PC-9 (cell line): Measurements from ENCODE around the gene TRPV6. TPM values are rescaled to one million over a fixed set of nuclear protein-coding genes. Genes with fewer than 3 reads are reported as not detected.

Experiments used
- BruUV-seq: library from RNA; stranded (reverse); fragments of 400-500 nt; replicated peaks from 2 replicates; lab custom pipeline; 2021; lab: Mats Ljungman, UMichigan
- CTCF ChIA-PET: fragments of 300-600 bp; sonication (Branson Sonifier 250); formaldehyde crosslinking; loops from one replicate; lab custom pipeline; 2022; ENCODE audit warnings: antibody characterized with exemption; lab: Charles Lee
- POLR2A ChIA-PET: fragments of 300-600 bp; sonication (Branson Sonifier 250); formaldehyde crosslinking; loops from one replicate; lab custom pipeline; 2022; ENCODE audit warnings: antibody characterized with exemption; ENCODE audit not compliant: unreplicated experiment; lab: Charles Lee
- DNase-seq, 2 experiments: peaks; one replicate each; pipeline versions ENCODE4 v3.0.0 to v3.0.0-alpha.2; 2015 to 2022; ENCODE audit warnings: mixed read lengths in 1 of 2
- H2AFZ ChIP-seq: fragments of 200-600 bp; sonication (generic); 2 replicates; pipeline ENCODE4 v1.8.1; 2017; ENCODE audit warnings: antibody characterized with exemption
- H3F3A ChIP-seq: fragments of 200-600 bp; sonication (generic); 2 replicates; pipeline ENCODE4 v1.8.1; 2017; ENCODE audit warnings: antibody characterized with exemption, mild to moderate bottlenecking, low read depth; ENCODE audit not compliant: insufficient read depth
- H3K27ac ChIP-seq: fragments of 200-600 bp; sonication (generic); 2 replicates; pipeline ENCODE4 v1.6.1; 2016; ENCODE audit warnings: mixed run types
- H3K27me3 ChIP-seq: fragments of 200-600 bp; sonication (generic); 2 replicates; pipeline ENCODE4 v1.6.1; 2016; ENCODE audit warnings: low read depth, mixed run types; ENCODE audit not compliant: insufficient read depth
- H3K36me3 ChIP-seq: fragments of 200-600 bp; sonication (generic); 2 replicates; pipeline ENCODE4 v1.6.1; 2016; ENCODE audit warnings: low read depth, mixed run types
- H3K4me1 ChIP-seq: fragments of 200-600 bp; sonication (generic); replicated peaks from 2 replicates; pipeline ENCODE4 v1.6.1; 2016; ENCODE audit warnings: mixed run types; ENCODE audit not compliant: insufficient read depth
- H3K4me2 ChIP-seq: fragments of 200-600 bp; sonication (generic); 2 replicates; pipeline ENCODE4 v1.6.1; 2017; ENCODE audit warnings: mixed run types
- H3K4me3 ChIP-seq: fragments of 200-600 bp; sonication (generic); 2 replicates; pipeline ENCODE4 v1.6.1; 2016; ENCODE audit warnings: mixed run types
- H3K79me2 ChIP-seq: fragments of 200-600 bp; sonication (generic); 2 replicates; pipeline ENCODE4 v1.6.1; 2017; ENCODE audit warnings: low read depth, mixed run types
- H3K9me2 ChIP-seq: fragments of 200-600 bp; sonication (generic); 2 replicates; pipeline ENCODE4 v1.8.1; 2017; ENCODE audit warnings: mild to moderate bottlenecking; ENCODE audit not compliant: insufficient read depth
- H3K9me3 ChIP-seq: fragments of 200-600 bp; sonication (generic); 2 replicates; pipeline ENCODE4 v1.8.1; 2016; ENCODE audit warnings: low read depth; ENCODE audit not compliant: insufficient read depth
- H4K20me1 ChIP-seq: fragments of 200-600 bp; sonication (generic); 2 replicates; pipeline ENCODE4 v1.8.1; 2017; ENCODE audit not compliant: insufficient read depth
- EZH2 ChIP-seq: fragments of 200-600 bp; sonication (generic); IDR thresholded peaks from 2 replicates; pipeline ENCODE4 v1.8.0; 2017; ENCODE audit warnings: antibody characterized with exemption, low read depth
- intact Hi-C: fragments of 100-400 bp; cut with micrococcal nuclease; formaldehyde crosslinking; loops from one replicate; pipeline ENCODE4 v1.10.0; 2022; ENCODE audit not compliant: unreplicated experiment
- total RNA-seq: library from RNA; stranded (reverse); gene quantifications from 2 replicates; pipeline ENCODE4 v1.2.3, GENCODE V29; 2021
- TF ChIP-seq, protein P1 (sequence below): fragments of 200-600 bp; sonication (generic); conservative IDR thresholded peaks from 2 replicates; pipeline ENCODE4 v1.6.1; 2017; ENCODE audit warnings: mixed run types, antibody characterized with exemption, mild to moderate bottlenecking, moderate library complexity

The TRPV6 gene
- total RNA-seq, 1 experiment from 2014 or later = 14.7 TPM

DNA sequence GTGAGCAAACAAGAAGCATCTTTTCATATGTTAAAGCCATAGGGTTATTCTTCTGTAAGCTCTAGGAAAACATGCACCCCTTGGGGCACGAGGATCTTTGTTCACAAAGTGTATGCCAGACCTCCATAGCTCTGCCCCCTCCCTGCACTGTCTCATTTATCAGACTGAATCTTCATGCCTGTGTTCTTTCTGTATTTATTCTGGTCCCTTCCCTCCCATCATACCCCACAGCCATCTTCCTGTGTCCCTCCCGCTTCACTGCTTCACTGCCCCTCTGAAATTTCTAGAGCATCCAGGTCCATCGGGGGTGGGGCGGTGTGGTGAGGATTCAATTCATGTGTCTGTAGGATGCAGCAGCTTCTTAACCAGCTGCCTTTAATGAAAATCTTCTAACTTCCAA lies 23.2 kb downstream of the TRPV6 start:
- peaks cover 14% of the 10 kb centered on the region; the same call in 1 of the 2 replicates for H3K36me3 ChIP-seq
- intact Hi-C loops = no loop called here
- H3F3A ChIP-seq = peaks cover 10% of the 10 kb centered on the region; the same call in 1 of the 2 replicates
- H3K79me2 ChIP-seq = peaks cover 9% of the 10 kb centered on the region
- BruUV-seq = no TSS peak
- H3K4me3 ChIP-seq = no peak overlapping the region
- no peak overlapping the region for H2AFZ ChIP-seq
- no peaks in the 10 kb centered on the region for H3K9me2 ChIP-seq
- no peak overlapping the region for H3K27ac ChIP-seq
- POLR2A ChIA-PET = interaction anchor here (0.7 kb wide), 1 partner anchor 55 kb away, joined by 3 read pairs; no protein-coding TSS in a partner anchor
- CTCF ChIA-PET = interaction anchor here (1.5 kb wide), 1 partner anchor 11 kb away, joined by 3 read pairs; no protein-coding TSS in a partner anchor
- TF ChIP-seq, protein P1, sequence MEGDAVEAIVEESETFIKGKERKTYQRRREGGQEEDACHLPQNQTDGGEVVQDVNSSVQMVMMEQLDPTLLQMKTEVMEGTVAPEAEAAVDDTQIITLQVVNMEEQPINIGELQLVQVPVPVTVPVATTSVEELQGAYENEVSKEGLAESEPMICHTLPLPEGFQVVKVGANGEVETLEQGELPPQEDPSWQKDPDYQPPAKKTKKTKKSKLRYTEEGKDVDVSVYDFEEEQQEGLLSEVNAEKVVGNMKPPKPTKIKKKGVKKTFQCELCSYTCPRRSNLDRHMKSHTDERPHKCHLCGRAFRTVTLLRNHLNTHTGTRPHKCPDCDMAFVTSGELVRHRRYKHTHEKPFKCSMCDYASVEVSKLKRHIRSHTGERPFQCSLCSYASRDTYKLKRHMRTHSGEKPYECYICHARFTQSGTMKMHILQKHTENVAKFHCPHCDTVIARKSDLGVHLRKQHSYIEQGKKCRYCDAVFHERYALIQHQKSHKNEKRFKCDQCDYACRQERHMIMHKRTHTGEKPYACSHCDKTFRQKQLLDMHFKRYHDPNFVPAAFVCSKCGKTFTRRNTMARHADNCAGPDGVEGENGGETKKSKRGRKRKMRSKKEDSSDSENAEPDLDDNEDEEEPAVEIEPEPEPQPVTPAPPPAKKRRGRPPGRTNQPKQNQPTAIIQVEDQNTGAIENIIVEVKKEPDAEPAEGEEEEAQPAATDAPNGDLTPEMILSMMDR = no peak
- TF ChIP-seq EZH2 = no peak
- no peaks in the 10 kb centered on the region for H4K20me1 ChIP-seq
- no peaks in the 10 kb centered on the region for H3K9me3 ChIP-seq
- no peaks in the 10 kb centered on the region for H3K27me3 ChIP-seq
- H3K4me1 ChIP-seq = peaks cover 21% of the 10 kb centered on the region
- no peak for DNase-seq
- no peak overlapping the region for H3K4me2 ChIP-seq

DNA sequence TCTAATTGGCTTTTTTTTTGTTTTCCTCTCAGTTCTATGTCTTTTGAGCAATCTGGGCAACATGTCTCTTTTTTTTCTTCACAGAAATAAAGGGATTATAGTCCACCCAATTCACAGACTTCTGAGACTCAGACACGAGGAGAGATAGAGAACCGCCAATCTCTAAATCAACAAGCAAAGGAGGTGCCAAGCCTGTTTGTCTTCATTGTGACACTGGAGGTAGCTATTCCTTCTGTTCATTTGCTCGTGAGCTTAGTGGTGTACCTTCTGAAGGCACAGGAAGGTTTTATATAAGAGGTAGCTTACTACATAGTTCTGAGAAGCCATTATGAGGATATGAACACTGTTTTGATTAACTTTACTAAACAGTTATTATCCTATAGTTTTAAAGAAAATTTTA lies 24.6 kb downstream of the TRPV6 start:
- H3K9me2 ChIP-seq = no peaks in the 10 kb centered on the region
- no peaks in the 10 kb centered on the region for H4K20me1 ChIP-seq
- H3K27ac ChIP-seq = no peak overlapping the region
- peaks cover 10% of the 10 kb centered on the region; the same call in 1 of the 2 replicates for H3F3A ChIP-seq
- H3K9me3 ChIP-seq = no peaks in the 10 kb centered on the region
- ChIA-PET CTCF (interaction anchor here (0.6 to 1.5 kb wide), 3 partner anchors 12 to 463 kb away, joined by 3 to 7 read pairs (median 3); no protein-coding TSS in a partner anchor), POLR2A (interaction anchor here (0.7 kb wide), 1 partner anchor 232 kb away, joined by 3 read pairs; no protein-coding TSS in a partner anchor)
- peaks cover 23% of the 10 kb centered on the region for H3K79me2 ChIP-seq
- H3K36me3 ChIP-seq = peaks cover 14% of the 10 kb centered on the region; the same call in 1 of the 2 replicates
- peaks cover 35% of the 10 kb centered on the region for H3K4me1 ChIP-seq
- H3K27me3 ChIP-seq = no peaks in the 10 kb centered on the region
- H2AFZ ChIP-seq = no peak overlapping the region
- no peak overlapping the region for H3K4me2 ChIP-seq
- no peak overlapping the region for H3K4me3 ChIP-seq
- no TSS peak for BruUV-seq
- no peak for DNase-seq
- TF ChIP-seq, protein P1 = no peak
- no peak for TF ChIP-seq EZH2
- intact Hi-C loops = no loop called here

DNA sequence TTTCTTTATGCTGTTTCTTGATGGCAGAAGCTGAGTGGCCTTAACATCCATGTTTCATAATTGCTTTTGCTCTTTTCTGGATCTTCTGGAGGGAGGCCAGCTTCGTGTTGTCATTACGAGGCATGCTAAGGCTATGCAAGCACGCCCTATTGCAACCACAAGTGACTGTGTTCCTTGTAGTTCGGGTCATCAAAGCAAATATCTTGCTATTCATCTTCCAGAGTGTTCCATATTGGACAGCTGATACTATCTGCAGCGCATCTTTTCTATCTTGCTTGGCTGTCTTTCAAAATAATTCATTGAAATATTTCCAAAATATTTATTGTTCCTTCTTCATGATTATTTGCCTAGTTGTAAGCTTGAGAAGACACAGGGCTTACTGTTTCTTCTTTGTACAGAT lies 25.7 kb downstream of the TRPV6 start:
- CTCF ChIA-PET = no interaction called here
- intact Hi-C loops = no loop called here
- peaks cover 10% of the 10 kb centered on the region; the same call in 1 of the 2 replicates for H3F3A ChIP-seq

More for the DNA sequence above, 25.7 kb downstream of the TRPV6 start:
- no peaks in the 10 kb centered on the region for H3K9me3 ChIP-seq
- no peaks in the 10 kb centered on the region for H3K9me2 ChIP-seq
- no peaks in the 10 kb centered on the region for H3K27me3 ChIP-seq
- TF ChIP-seq, protein P1 = no peak
- TF ChIP-seq EZH2 = no peak
- H3K36me3 ChIP-seq = peaks cover 14% of the 10 kb centered on the region; the same call in 1 of the 2 replicates
- no peak overlapping the region for H3K4me2 ChIP-seq
- H3K79me2 ChIP-seq = peaks cover 32% of the 10 kb centered on the region
- H3K4me3 ChIP-seq = no peak overlapping the region
- H3K27ac ChIP-seq = no peak overlapping the region
- peaks cover 40% of the 10 kb centered on the region for H3K4me1 ChIP-seq
- H2AFZ ChIP-seq = no peak overlapping the region
- no TSS peak for BruUV-seq
- H4K20me1 ChIP-seq = no peaks in the 10 kb centered on the region
- DNase-seq = peak; percentile 40 to 61
- POLR2A ChIA-PET = no interaction called here
